Lower lobe of right lung (tissue), 2 donors: ENCODE results near the gene CDK6. TPM values are rescaled to one million over a fixed set of nuclear protein-coding genes. Genes with fewer than 3 reads are reported as not detected.
A peak's percentile ranks its signal among the peaks of the same experiment; 100 is the strongest.

Experiments
- ATAC-seq, 2 donors: fragments of 200-7000 bp; cut with Tn5 transposase; one replicate each; pipeline ENCODE4 v1.9.1; 2020 to 2022; ENCODE audit warnings: mild to moderate bottlenecking in 2 of 2, moderate library complexity in 2 of 2
- DNase-seq: peaks from one replicate; pipeline ENCODE4 v3.0.0-alpha.2; 2020
- H3K27ac ChIP-seq: fragments of 200-600 bp; one replicate; pipeline ENCODE4 v1.8.0; 2022
- H3K27me3 ChIP-seq: fragments of 200-600 bp; one replicate; pipeline ENCODE4 v1.8.0; 2022; ENCODE audit warnings: low read depth
- H3K36me3 ChIP-seq: fragments of 200-600 bp; one replicate; pipeline ENCODE4 v1.8.0; 2022; ENCODE audit warnings: mild to moderate bottlenecking
- H3K4me1 ChIP-seq: fragments of 200-600 bp; one replicate; pipeline ENCODE4 v1.8.0; 2022
- H3K4me3 ChIP-seq: fragments of 200-600 bp; one replicate; pipeline ENCODE4 v1.8.0; 2022; ENCODE audit warnings: mild to moderate bottlenecking
- H3K9me3 ChIP-seq: fragments of 200-600 bp; one replicate; pipeline ENCODE4 v1.8.0; 2022
- intact Hi-C: fragments of 100-400 bp; cut with DNase I; formaldehyde crosslinking; loops from one replicate; pipeline ENCODE4 v1.11.0; 2022
- total RNA-seq: library from RNA; stranded (reverse); fragmentation: NEBNext Ultra II Directional; extraction: Animal tissue kit (Norgen Biotek cat#: 25700); gene quantifications from one replicate; pipeline ENCODE4 v1.2.1, GENCODE V29; 2021
- TF ChIP-seq, protein P1 (sequence below): fragments of 200-600 bp; IDR thresholded peaks from one replicate; pipeline ENCODE4 v1.8.0; 2022; ENCODE audit warnings: antibody characterized with exemption, mild to moderate bottlenecking
- donor health status: DM: no; HTN: yes; CAD: no; lungs with severe emphysema.

CDK6 gene
- total RNA-seq, 1 donor from 2014 or later: 21.7 TPM

DNA sequence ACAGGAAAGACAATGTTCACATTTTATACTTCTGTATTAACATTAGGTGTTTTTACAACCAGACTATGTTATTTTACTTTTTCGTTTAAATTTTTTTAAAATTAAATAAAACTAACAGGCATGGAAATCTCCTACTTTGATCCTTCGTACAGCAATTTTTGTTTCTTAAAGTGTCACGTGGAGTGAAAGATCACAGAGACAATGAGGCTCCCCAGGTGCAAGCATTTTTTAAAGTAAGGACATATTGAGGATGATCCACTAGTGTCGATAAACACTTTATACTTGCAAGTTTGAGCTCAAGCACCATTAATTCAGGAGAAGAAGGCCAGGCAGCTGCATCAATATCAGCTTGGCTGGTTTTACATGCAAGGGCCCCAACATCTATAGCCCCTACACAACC, 177.7 kb downstream of the CDK6 start:
- no peak for DNase-seq
- no peak for ATAC-seq
- TF ChIP-seq, protein P1, sequence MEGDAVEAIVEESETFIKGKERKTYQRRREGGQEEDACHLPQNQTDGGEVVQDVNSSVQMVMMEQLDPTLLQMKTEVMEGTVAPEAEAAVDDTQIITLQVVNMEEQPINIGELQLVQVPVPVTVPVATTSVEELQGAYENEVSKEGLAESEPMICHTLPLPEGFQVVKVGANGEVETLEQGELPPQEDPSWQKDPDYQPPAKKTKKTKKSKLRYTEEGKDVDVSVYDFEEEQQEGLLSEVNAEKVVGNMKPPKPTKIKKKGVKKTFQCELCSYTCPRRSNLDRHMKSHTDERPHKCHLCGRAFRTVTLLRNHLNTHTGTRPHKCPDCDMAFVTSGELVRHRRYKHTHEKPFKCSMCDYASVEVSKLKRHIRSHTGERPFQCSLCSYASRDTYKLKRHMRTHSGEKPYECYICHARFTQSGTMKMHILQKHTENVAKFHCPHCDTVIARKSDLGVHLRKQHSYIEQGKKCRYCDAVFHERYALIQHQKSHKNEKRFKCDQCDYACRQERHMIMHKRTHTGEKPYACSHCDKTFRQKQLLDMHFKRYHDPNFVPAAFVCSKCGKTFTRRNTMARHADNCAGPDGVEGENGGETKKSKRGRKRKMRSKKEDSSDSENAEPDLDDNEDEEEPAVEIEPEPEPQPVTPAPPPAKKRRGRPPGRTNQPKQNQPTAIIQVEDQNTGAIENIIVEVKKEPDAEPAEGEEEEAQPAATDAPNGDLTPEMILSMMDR: no peak
- Histone ChIP-seq H3K4me1 (no peaks in the 10 kb centered on the region), H3K4me3 (no peak overlapping the region), H3K9me3 (no peaks in the 10 kb centered on the region), H3K27me3 (no peaks in the 10 kb centered on the region), H3K36me3 (no peaks in the 10 kb centered on the region), H3K27ac (no peak overlapping the region)
- intact Hi-C loops: no loop called here

DNA sequence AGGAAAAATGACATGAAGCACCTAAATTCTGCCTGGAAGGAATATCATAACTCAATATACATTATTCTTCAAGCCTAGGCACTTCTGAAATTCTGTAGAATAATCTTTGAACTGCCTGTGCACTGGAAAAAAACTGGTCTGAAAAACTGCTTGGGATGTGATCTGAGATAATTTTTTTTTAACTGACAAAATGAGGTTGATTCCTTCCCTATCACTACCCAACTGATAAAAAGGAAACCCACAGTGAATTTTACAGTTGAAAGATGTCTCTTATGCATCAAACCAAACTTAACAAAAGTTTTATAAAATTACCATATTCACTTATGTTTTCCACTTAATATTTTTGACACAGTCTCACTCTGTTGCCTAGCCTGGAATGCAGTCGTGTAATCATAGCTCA, 179.0 kb downstream of the CDK6 start:
- Histone ChIP-seq H3K4me1 (no peaks in the 10 kb centered on the region), H3K4me3 (no peak overlapping the region)
- intact Hi-C loops: no loop called here

DNA sequence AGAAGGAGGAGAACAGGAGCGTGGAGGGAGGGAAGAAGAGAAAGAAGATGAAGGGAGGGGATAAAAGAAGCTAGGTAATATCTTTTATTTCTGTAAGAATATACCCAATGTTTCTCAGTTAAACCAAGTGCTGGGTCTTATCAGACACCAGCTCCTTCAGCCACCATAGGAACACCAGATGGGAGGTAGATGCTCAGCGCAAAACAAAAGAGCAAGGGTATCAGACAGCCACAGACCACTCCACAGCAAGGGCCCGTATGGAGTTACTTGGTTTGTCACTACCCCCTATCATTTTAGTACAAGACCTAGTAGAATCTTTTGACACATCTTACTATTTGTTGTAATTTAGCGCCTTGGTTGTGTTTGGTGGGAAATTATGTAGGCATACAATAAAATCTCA, 180.3 kb downstream of the CDK6 start:
- Histone ChIP-seq H3K27ac (no peak overlapping the region), H3K4me3 (no peak overlapping the region), H3K4me1 (no peaks in the 10 kb centered on the region), H3K9me3 (no peaks in the 10 kb centered on the region), H3K36me3 (no peaks in the 10 kb centered on the region), H3K27me3 (no peaks in the 10 kb centered on the region)
- intact Hi-C loops: no loop called here
- DNase-seq (no peak), ATAC-seq (no peak)
- TF ChIP-seq, protein P1: no peak

More for the DNA sequence above, 179.0 kb downstream of the CDK6 start:
- H3K9me3 ChIP-seq: no peaks in the 10 kb centered on the region
- ATAC-seq (no peak), DNase-seq (no peak)
- no peaks in the 10 kb centered on the region for H3K27me3 ChIP-seq
- H3K27ac ChIP-seq: no peak overlapping the region
- no peaks in the 10 kb centered on the region for H3K36me3 ChIP-seq
- TF ChIP-seq, protein P1: no peak

GRCh38 chr7:92655346-92655884, 181.0 kb downstream of the CDK6 start:
- DNase-seq (no peak), ATAC-seq (no peak)
- no peaks in the 10 kb centered on the region for H3K36me3 ChIP-seq
- no peaks in the 10 kb centered on the region for H3K9me3 ChIP-seq
- H3K4me1 ChIP-seq: no peaks in the 10 kb centered on the region
- H3K4me3 ChIP-seq: no peak overlapping the region
- TF ChIP-seq, protein P1: no peak
- no peaks in the 10 kb centered on the region for H3K27me3 ChIP-seq
- intact Hi-C loops: no loop called here
- H3K27ac ChIP-seq: no peak overlapping the region

DNA sequence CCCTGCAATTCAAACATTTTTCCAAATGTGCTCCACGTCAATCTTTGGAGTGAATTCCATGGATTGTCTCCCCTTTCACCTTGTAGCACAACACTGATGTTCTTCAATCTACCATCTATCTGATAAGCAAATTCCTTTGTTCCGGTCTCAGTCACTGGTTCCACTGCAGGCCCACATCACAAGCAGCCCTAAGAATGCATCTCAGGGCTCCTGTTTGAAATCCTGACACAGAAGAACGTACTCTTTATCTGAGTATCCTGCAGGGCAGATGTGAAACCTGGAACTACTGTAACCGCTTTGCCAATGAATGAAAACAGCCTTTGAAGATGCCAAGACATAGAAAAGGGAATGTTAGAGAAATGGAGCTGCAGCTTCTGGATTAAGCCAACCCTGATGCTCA, 183.2 kb downstream of the CDK6 start:
- TF ChIP-seq, protein P1: no peak
- H3K4me3 ChIP-seq: no peak overlapping the region
- no peaks in the 10 kb centered on the region for H3K9me3 ChIP-seq
- H3K36me3 ChIP-seq: no peaks in the 10 kb centered on the region
- ATAC-seq (no peak), DNase-seq (no peak)
- no peaks in the 10 kb centered on the region for H3K4me1 ChIP-seq
- H3K27me3 ChIP-seq: no peaks in the 10 kb centered on the region
- intact Hi-C loops: no loop called here
- no peak overlapping the region for H3K27ac ChIP-seq

- DNase-seq (no peak), ATAC-seq (peak; percentile 66 to 69)
- no peaks in the 10 kb centered on the region for H3K4me1 ChIP-seq
- H3K4me3 ChIP-seq: no peak overlapping the region
- H3K27me3 ChIP-seq: no peaks in the 10 kb centered on the region
- no peaks in the 10 kb centered on the region for H3K9me3 ChIP-seq
- no peaks in the 10 kb centered on the region for H3K36me3 ChIP-seq
- TF ChIP-seq, protein P1: no peak
- no peak overlapping the region for H3K27ac ChIP-seq
- intact Hi-C loops: no loop called here
Measured at GRCh38 chr7:92652536-92652935, 183.8 kb downstream of the CDK6 start.
